GM13977 (cell line): ENCODE results near the gene IFT57.

ENCODE experiments used
- DNase-seq: peaks from one replicate; pipeline ENCODE4 v3.0.0; 2012; ENCODE audit warnings: low spot score
- CTCF ChIP-seq: IDR thresholded peaks from 2 replicates; pipeline ENCODE4 v1.5.1; 2012; ENCODE audit warnings: mild to moderate bottlenecking, control low read depth; ENCODE audit not compliant: insufficient read depth; ENCODE audit errors: extremely low read depth, missing control alignments
- in situ Hi-C: fragments of 300-500 bp; cut with MboI; formaldehyde crosslinking; loops from one replicate; pipeline ENCODE4 v1.12.0; 2022; ENCODE audit warnings: low sequenced_read_pairs, low pct_unique_long_range_greater_than_20kb, mixed read lengths, inconsistent platforms; ENCODE audit not compliant: unreplicated experiment

Gene IFT57

GRCh38 chr3:108133048-108133369 is 89.2 kb downstream of the IFT57 start:
- no peak for DNase-seq
- TF ChIP-seq CTCF, result no peak
- in situ Hi-C loops, result no loop called here

- in situ Hi-C loops, result no loop called here
- no peak for TF ChIP-seq CTCF
- DNase-seq, result no peak
Measured at GRCh38 chr3:108131475-108132134, 90.6 kb downstream of the IFT57 start.

- no peak for TF ChIP-seq CTCF
- DNase-seq, result no peak
- in situ Hi-C loops, result no loop called here
Measured at GRCh38 chr3:108130701-108131474, 91.3 kb downstream of the IFT57 start.

- in situ Hi-C loops, result no loop called here
- no peak for DNase-seq
Measured at GRCh38 chr3:108130236-108130635, 92.0 kb downstream of the IFT57 start.

GRCh38 chr3:108127301-108127988 is 94.8 kb downstream of the IFT57 start:
- in situ Hi-C loops, result no loop called here
- no peak for DNase-seq
- no peak for TF ChIP-seq CTCF

More at GRCh38 chr3:108130236-108130635, 92.0 kb downstream of the IFT57 start:
- TF ChIP-seq CTCF, result no peak

GRCh38 chr3:108126348-108126747 is 95.9 kb downstream of the IFT57 start:
- no peak for TF ChIP-seq CTCF

More at GRCh38 chr3:108126348-108126747, 95.9 kb downstream of the IFT57 start:
- in situ Hi-C loops, result no loop called here
- DNase-seq, result no peak
